SIG-M5 treated with dmso at 0.1 percent for 504 hours (cell line): Measurements from ENCODE around the gene LGALS3BP.
A peak's percentile ranks its signal among the peaks of the same experiment; 100 is the strongest.

Source experiments
- DNase-seq: peaks from one replicate; lab custom pipeline; 2025; ENCODE audit not compliant: unreplicated experiment; lab: John Stamatoyannopoulos, UW

LGALS3BP gene

GRCh38 chr17:78986649-78987328 lies 7.1 kb upstream of the LGALS3BP start:
- peak; percentile 83 for DNase-seq

DNA sequence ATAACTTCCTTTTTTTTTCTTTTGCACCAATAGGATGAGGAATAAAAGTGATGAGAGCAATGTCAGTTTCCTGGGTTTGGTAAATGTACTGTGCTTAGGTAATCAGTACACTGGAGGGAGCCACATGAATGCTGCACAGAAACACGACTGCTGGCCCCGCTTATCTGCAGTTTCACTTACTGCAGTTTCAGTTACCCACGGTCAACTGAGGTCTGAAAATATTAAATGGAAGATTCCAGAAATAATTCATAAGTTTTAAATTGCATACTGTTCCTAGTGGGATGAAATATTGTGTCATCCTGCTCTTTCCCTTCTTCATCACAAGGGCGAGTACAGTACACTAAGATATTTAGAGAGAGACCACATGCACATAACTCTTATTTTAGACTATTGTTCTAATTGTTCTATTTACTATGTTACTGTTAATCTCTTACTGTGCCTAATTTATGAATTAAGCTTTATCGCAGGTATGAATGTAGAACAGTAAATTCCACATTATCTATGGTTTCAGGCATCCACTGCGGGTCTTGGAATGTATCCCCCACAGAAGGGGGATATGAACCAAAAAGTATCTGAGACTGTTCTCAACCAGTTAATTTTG lies 6.4 kb upstream of the LGALS3BP start:
- peak; percentile 92 for DNase-seq

GRCh38 chr17:78985395-78985794 lies 5.7 kb upstream of the LGALS3BP start:
- DNase-seq = no peak

- DNase-seq = no peak
Observed at GRCh38 chr17:78981010-78981888, 1.5 kb upstream of the LGALS3BP start.

DNA sequence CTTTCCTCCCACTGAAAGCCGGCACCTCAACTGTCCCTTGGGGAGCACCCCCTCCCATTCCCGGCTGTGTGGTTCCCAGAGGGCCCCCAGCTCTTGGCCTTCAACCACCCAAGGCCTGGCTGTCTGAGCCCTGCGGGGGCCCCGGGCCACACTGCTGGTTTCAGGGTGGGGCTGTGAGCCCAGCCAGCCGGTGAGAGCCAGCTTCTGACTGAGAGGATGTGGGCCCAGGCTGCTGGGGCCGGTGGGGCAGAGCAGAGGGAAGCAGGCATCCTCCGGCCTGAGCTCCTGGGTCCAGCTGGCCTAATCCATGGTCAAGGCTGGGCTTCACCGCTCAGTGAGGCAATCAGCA lies 875 bp upstream of the LGALS3BP start:
- DNase-seq = no peak

DNA sequence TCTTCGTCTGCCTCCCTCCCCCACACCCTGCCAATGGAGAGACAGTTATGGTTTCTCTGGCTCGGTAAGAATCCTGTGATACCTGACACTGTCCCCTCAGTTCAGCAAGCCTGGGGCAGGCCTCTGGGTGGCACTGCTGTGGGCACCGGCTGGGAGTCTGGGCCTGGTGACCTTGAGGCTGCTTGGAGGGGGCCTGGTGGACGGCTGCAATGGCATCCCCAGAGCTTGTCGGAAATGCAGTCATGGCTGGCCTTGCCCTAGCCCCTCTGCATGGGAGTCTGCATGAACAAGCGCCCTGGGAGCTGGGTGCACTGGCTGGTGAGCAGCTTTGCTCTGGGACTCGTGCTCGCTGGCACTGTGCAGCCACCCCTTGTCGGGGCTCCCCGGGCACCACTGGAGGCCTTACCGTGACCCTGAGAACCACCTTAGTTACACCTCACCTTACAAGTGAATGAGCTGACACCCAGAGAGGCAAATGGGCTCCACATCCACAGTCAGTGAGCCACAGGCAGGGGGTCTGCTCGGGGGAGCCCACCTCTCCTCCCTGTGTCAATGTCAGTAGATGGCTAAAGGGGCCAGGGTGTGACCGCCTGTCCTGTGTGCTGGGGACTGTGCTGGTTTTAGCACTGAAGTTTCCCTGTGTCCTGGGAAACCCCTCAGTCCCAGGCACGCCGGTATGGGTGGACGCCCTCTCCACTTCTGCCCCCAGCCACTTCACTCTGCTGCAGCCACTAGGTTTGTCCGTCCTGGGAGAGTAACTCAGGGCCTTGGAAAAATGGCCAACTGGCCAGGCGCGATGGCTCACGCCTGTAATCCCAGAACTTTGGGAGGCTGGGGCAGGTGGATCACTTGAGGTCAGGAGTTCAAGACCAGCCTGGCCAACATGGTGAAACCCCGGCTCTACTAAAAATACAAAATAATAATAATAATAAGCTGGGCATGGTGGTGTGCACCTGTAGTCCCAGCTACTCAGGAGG lies 1.4 kb downstream of the LGALS3BP start:
- DNase-seq = no peak

- no peak for DNase-seq
Observed at GRCh38 chr17:78977681-78977943, 2.1 kb downstream of the LGALS3BP start.

DNA sequence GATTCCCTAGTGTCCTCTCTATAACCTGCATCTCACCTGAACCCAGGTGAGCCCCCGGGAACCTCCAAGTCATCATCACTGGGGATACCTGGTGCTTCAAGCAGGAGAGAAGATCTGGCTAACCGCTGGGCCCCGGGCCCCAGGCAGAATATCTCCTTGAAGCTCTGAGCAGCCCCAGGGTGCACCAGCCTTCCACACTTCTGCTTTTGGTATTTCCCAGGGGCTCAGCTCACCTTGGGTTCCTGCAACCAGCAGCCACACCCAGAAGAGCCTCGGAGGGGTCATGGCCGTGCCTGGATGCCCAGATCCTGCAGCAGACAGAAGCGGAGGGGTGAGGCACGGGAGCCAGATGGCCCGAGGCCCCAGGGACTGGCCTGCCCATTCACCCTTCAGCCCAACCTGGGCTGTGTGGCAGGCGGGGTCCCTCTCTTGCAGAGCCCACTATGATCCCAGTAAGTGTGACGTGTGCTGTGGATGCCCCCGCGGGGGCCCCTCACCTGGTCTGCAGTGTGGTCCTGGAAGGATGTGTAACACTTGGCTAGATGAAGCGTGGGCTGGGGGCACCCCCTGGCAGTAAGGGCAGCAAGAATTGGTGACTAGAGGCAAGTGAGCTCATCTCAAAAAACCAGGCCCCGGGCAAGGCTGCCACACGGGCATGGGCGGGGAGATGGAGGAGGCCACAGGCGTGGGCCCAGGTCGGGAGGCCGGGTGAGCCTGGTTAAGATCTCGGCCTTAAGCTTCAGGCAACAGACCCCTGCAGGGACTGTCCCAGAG lies 2.6 kb downstream of the LGALS3BP start:
- no peak for DNase-seq

GRCh38 chr17:78974635-78975591 lies 4.8 kb downstream of the LGALS3BP start:
- DNase-seq = peak; percentile 38

GRCh38 chr17:78973792-78974520 lies 5.8 kb downstream of the LGALS3BP start:
- no peak for DNase-seq

- DNase-seq = no peak
Observed at GRCh38 chr17:78973196-78973595, 6.5 kb downstream of the LGALS3BP start.

DNA sequence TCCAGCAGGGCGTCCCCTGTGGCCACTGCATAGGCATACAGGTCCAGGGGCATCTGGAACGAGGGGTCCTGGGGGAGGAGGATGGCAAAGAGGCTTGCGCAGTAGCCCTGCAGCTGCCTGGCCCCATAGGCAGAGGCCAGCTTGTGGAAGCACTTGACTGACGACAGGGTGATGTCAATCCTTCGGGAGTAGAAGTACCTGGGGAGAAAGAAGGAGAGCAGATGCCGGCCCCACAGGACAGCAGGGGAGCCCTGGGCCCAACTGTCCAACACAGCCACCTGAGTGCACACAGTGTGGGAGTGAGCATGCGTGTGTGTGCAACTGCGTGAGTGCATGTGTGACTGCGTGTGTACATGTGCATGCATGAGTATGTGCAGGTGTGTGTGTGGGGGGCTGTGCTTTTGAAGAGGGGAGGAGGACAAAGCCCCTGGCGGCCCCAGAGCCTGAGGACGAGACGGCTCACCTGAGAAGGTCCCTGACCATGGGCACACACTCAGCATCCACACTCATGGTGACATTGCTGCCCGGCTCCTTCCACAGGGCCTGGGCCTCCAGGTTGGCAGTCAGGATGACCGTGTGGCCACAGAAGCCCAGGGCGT lies 7.1 kb downstream of the LGALS3BP start:
- DNase-seq = no peak

DNA sequence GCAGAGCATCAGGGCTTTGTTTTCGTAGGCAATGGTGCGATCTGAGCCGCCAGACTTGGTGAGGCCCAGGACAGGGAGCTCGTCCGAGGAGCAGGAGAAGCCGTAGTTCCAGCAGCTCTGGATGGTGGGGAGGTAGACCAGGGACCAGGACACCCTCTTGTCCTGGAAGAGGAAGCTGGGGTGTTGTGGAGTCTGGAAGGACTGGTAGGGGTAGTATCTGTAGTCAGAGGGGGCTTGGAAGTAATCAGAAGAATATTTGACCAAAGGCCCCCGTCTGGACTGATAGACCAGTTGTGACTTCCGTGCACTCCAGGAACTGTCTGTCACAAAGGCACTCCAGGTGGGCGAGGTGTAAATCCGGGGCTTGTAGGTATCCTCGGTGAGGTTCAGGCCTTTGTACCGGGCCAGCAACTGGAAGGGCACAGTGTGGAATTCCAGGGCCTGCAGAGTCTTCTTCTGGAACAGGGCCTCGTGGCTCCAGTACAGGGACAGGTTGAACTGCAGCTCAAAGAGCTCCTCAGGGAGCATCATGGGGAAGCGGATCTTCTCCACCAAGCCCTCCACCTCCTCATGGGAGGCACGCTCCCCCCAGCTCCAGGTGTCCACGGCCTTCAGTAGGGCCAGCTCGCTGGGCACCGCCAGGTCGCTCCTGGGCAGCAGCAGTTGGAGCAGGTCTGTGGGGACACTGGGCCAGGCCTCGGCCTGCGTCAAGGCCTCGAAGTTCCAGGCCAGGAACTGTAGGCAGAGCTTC lies 7.8 kb downstream of the LGALS3BP start:
- DNase-seq = no peak

DNA sequence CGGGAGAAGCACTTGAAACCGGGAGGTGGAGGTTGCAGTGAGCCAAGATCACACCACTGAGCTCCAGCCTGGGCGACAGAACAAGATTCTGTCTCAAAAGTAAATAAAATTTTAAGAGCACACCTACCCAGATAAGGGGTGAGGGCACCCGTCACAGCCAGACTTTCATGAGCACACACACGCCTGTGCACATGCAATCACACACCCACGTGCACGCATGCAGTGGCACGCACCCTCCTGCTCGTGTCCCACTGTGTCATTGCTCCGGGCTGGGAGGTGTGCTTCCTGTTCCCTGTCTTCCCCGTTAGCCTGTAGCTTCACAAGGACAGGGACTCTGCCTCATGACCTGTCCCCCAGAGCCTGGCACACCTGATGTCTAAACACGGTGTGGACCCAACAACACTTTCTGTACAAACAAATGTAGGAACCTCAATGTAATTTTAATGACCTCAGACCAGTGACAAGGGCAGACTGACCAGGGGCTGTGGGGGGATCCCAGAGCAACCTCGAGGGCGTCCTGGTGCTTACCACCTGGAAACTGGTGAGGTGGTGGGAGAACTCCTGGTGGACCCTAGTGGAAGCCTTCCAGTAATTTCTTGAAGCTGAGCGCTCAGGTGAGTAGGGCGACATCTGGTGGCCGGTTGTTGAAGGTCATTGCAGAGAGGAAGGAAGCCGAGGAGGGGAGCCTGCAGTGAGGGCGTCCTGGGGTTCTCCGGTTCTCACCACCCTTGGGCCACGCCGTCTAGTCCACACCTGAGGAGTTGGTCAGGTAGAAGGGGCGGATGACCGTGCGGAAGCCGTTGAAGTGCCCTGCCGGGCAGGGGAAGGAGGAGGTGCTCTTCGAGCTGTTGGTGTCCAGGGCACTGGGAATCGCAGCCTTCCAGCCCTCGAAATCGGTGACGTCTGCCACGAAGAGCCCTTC lies 8.6 kb downstream of the LGALS3BP start:
- DNase-seq = peak; percentile 74

DNA sequence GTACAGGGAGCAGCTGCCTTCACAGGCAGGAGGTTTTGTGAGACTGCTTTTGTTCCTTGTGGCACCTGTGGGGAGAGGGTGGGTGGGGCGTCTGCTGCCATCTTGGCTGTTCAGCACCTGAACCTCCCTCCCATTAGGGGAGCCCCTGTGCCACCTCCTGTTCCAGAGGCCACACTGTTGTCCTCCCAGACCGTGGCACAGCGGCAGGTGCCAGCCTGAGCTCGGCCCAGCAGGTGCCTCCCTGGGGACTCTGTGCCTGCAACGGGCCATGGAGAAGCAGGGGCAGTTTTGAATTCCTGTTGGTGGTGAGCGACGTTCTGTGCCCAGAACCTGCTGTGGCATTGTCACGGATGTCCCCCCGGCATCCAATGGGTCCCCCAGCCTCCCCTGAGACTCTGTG lies 9.9 kb downstream of the LGALS3BP start:
- DNase-seq = no peak

- DNase-seq = no peak
Observed at GRCh38 chr17:78967782-78968362, 11.9 kb downstream of the LGALS3BP start.
